Stimulated activated CD8-positive, alpha-beta memory T cell treated with anti-CD3 and anti-CD28 coated beads, Interleukin-15, amount 100 ng/mL, for 48 hours (primary cell): ENCODE measurements around the gene LLPH.

Experiments
- DNase-seq, 2 donors: peaks; one replicate each; pipeline ENCODE4 v3.0.0-alpha.2; 2020; ENCODE audit warnings: low read depth in 2 of 2

Gene LLPH

DNA sequence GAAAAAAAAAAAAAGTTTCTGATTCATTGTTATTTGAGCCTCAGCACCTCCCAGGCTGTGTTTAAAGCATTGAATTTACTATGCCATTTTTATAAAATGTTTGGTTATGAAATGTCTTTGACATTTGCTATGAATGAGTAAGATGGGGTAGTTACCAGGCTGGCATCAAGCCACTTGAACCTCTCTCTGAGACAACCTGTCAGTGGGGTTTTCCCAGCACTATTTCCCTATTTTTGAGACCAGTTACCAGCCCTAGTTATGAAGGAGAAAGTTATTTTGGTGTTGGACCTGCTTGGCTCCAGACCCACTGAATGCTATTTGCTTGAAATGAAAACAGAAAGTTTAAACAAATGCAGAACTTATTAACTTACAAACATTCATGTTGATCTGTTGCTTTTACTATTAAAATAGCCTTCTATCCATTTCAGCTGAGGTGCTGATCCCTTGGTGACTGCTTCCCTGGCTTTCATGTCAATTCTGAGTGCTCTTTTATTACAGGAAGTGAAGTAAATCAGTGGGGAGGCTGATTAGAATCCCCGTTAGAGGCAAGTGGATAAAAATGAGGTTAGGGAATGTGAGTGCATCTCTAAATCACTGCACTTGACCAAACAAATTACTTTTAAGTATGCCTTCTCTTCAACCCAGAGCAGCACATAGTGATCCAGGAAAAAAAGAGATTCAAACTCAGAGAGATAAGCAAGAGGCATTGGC lies 37.8 kb downstream of the LLPH start:
- DNase-seq: no peak

DNA sequence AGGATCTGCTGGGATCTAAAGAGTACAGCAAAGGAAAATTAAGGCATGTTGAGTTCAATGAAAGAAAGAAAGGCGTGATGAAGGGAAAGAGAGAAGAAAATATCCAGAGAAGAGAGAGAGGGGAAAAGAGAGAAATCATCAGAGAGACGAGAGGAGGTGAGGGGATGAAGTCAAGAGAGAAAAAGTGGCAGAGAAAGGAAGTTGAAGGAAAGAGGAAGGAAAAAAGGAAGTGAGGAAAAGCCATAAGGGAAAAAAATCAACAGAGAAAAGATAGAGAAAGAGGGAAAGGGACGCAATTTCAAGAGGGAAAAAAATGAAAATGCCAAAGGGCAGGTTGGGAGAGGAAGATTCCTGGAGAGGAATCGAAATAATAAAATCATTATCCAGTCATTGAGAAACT lies 40.4 kb downstream of the LLPH start:
- DNase-seq: no peak

DNA sequence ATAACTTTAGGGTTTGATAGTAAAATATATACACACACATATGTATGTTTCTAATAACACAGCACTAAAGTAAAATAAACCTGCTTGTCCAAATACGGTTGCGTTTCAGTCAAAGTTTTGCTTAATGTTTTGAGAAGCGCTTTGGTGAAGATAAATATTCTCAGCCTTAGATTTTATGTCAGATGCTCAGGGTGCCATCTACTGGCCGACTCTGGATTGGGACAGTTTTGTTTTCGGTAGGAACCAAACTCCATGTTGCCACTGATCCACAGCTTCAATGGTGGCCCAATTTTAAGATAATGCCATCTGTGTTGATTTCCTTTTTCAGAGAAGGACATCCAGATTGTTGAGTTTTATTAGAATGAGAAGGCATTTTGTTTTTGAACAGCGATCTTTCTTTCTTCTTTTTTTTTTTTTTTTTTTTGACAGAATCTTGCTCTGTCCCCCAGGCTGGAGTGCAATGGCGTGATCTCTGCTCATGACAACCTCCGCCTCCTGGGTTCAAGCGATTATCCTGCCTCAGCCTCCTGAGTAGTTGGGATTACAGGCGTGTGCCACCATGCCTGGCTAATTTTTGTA lies 43.1 kb downstream of the LLPH start:
- peak in 1 of 2 donors; percentile 6 for DNase-seq

DNA sequence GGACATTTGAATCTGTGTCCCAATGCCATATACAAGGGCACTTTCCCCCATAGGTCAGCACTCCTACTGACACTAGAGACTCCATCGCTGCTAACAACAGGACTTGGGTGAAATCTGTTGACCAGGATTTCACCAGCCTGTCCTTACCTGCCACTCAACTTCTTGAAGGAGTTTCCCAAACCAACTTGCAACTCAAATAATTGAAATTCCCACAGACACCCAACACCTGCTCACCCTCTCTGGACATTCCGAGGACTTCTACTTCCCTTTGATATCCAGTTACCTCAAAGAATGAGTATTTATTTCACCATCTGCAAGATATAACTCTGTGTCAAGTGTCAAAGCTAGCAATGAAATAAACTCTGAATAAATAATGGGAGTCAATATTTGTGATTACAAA lies 44.6 kb downstream of the LLPH start:
- DNase-seq: no peak

- DNase-seq: no peak
Observed at GRCh38 chr12:66085213-66085612, 45.3 kb downstream of the LLPH start.

GRCh38 chr12:66083766-66084165 lies 46.8 kb downstream of the LLPH start:
- no peak for DNase-seq

GRCh38 chr12:66082744-66083143 lies 47.8 kb downstream of the LLPH start:
- DNase-seq: no peak

DNA sequence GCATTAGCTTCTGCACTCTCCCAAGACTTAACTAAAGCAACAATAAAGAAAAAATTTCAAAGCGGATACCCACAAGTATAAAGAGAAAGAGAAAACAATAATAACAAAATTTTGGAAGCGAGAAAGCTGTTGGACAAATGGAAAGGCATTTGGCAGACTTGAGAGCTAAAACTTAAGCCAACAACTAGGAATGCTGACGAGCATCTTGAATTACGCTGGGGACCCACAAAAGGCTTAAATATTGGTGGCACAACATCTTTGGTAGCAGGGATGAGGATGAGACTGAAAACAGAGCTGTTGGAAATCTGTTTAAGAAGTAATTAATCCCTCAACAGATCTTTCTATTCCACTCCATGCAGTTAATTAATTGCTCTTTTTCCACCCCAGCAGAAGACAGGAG lies 49.8 kb downstream of the LLPH start:
- no peak for DNase-seq

DNA sequence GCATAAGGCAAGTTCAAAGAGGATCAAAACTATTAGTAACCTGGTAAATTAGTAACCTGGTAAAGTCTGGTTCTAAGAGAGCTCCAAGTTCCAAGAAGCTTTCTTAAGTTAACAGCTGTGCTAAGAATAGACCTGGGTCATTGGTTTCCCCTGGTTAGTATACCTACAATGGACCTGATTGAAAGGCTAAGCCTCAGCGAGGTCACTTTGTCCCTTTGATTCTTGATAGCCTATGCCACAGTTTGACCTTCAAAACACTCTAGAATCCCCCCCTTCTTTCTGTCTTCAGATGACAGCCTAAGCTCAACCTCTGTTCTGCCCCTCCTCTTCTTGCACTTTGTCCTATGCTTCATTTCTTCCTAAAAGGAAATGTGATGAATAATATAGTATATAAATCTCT lies 53.0 kb downstream of the LLPH start:
- DNase-seq: no peak

- DNase-seq: no peak
Observed at GRCh38 chr12:66074561-66074960, 56.0 kb downstream of the LLPH start.

DNA sequence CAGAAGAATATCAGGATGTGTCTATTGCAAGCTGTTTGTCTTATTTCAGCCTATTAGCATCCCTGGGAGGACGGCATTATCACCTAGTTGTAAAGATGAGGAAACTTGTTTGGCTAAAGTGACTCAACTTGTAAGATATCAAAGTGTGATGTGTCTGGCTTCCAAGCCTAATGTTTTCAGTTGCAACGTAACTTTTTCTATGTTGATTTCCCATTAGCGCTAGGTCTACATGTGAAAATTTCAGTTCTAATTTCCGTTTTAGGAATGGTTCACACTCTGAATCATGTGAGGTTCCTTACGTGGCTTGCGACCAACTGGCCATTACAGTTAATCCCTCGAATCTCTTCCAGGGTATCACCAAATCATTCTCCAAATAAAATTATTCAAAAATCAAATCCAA lies 58.0 kb downstream of the LLPH start:
- no peak for DNase-seq

- DNase-seq: no peak
Observed at GRCh38 chr12:66072135-66072534, 58.4 kb downstream of the LLPH start.

- DNase-seq: no peak
Observed at GRCh38 chr12:66071549-66071948, 59.0 kb downstream of the LLPH start.

- DNase-seq: no peak
Observed at GRCh38 chr12:66070378-66071120, 60.0 kb downstream of the LLPH start.

- DNase-seq: no peak
Observed at GRCh38 chr12:66066929-66067523, 63.5 kb downstream of the LLPH start.
